A549 (cell line): ENCODE data around the gene SUSD1.

Source experiments
- CTCF ChIP-seq: fragments of >200 bp; sonication (Bioruptor Twin); formaldehyde crosslinking; IDR thresholded peaks from 3 replicates; pipeline ENCODE4 v1.5.1; 2016
- ELK1 ChIP-seq: fragments of 150-350 bp; IDR thresholded peaks from 2 replicates; pipeline ENCODE4 v1.6.1; 2014; ENCODE audit warnings: low read depth, mild to moderate bottlenecking, low read length
- GATA3 ChIP-seq: IDR thresholded peaks from 2 replicates; pipeline ENCODE4 v1.6.1; 2012; ENCODE audit warnings: borderline replicate concordance
- PBX3 ChIP-seq: IDR thresholded peaks from 2 replicates; pipeline ENCODE4 v1.6.1; 2012
- PHF8 ChIP-seq: fragments of 200-600 bp; sonication (generic); IDR thresholded peaks from 2 replicates; pipeline ENCODE4 v1.6.1; 2016; ENCODE audit warnings: low read depth, mild to moderate bottlenecking, antibody characterized with exemption, moderate library complexity, borderline replicate concordance
- POLR2A ChIP-seq: IDR thresholded peaks from 2 replicates; pipeline ENCODE4 v1.6.1; 2012; ENCODE audit warnings: mild to moderate bottlenecking, low read length
- RFX5 ChIP-seq: fragments of 450-650 bp; IDR thresholded peaks from 2 replicates; pipeline ENCODE4 v1.7.1; 2014; ENCODE audit warnings: antibody characterized with exemption, mild to moderate bottlenecking, moderate library complexity
- ZC3H11A ChIP-seq: fragments of 450-650 bp; IDR thresholded peaks from 2 replicates; pipeline ENCODE4 v1.6.1; 2014; ENCODE audit warnings: antibody characterized with exemption, mild to moderate bottlenecking

- TF ChIP-seq POLR2A (no peak), PBX3 (no peak), RFX5 (no peak), PHF8 (no peak), CTCF (no peak), GATA3 (no peak), ZC3H11A (no peak), ELK1 (no peak)
Measured at GRCh38 chr9:112188884-112189283, 13.8 kb upstream of the SUSD1 start.
